Caco-2 (cell line): ENCODE measurements around the gene AZI2. TPM values are rescaled to one million over a fixed set of nuclear protein-coding genes. Genes with fewer than 3 reads are reported as not detected.

Experiments used
- BruUV-seq: library from RNA; stranded (reverse); fragments of 400-500 nt; replicated peaks from 2 replicates; lab custom pipeline; 2021; lab: Mats Ljungman, UMichigan
- CTCF ChIA-PET: fragments of 300-600 bp; sonication (Branson Sonifier 250); formaldehyde crosslinking; loops from one replicate; lab custom pipeline; 2022; ENCODE audit warnings: antibody characterized with exemption; lab: Charles Lee
- POLR2A ChIA-PET: fragments of 300-600 bp; sonication (Branson Sonifier 250); formaldehyde crosslinking; loops from one replicate; lab custom pipeline; 2022; ENCODE audit warnings: antibody characterized with exemption; lab: Charles Lee
- DNase-seq, 2 experiments: peaks; one replicate each; pipeline versions ENCODE4 v3.0.0 to v3.0.0-alpha.2; 2020 to 2022
- H3K27me3 ChIP-seq: replicated peaks from 2 replicates; pipeline ENCODE4 v1.6.0; 2011; ENCODE audit warnings: low read length; ENCODE audit not compliant: control insufficient read depth, insufficient read depth
- H3K36me3 ChIP-seq: 2 replicates; pipeline ENCODE4 v1.5.1; 2011; ENCODE audit warnings: low read length; ENCODE audit not compliant: control insufficient read depth, insufficient read depth
- H3K4me1 ChIP-seq: fragments of 250-450 bp; sonication (Bioruptor Pico); 2 replicates; pipeline ENCODE4 v1.5.1; 2020; ENCODE audit warnings: mild to moderate bottlenecking
- H3K4me3 ChIP-seq: 2 replicates; pipeline ENCODE4 v1.5.1; 2011; ENCODE audit warnings: low read depth, mild to moderate bottlenecking, control low read depth, low read length
- H3K9me3 ChIP-seq: fragments of 250-450 bp; sonication (Bioruptor Pico); 2 replicates; pipeline ENCODE4 v1.5.1; 2020; ENCODE audit warnings: mild to moderate bottlenecking, moderate library complexity
- H3K27ac Mint-ChIP-seq: one replicate; pipeline ENCODE4 v1.8.0; 2022; ENCODE audit warnings: mixed read lengths; ENCODE audit not compliant: unreplicated experiment
- H3K27me3 Mint-ChIP-seq: one replicate; pipeline ENCODE4 v1.8.0; 2022; ENCODE audit warnings: mixed read lengths; ENCODE audit not compliant: insufficient read depth, unreplicated experiment
- H3K36me3 Mint-ChIP-seq: one replicate; pipeline ENCODE4 v1.8.0; 2022; ENCODE audit warnings: mild to moderate bottlenecking, mixed read lengths; ENCODE audit not compliant: insufficient read depth, unreplicated experiment
- H3K4me1 Mint-ChIP-seq: one replicate; pipeline ENCODE4 v1.8.0; 2022; ENCODE audit warnings: low read depth, mixed read lengths; ENCODE audit not compliant: unreplicated experiment
- H3K4me3 Mint-ChIP-seq: one replicate; pipeline ENCODE4 v1.8.0; 2022; ENCODE audit warnings: mild to moderate bottlenecking, moderate library complexity, mixed read lengths; ENCODE audit not compliant: unreplicated experiment
- H3K9me3 Mint-ChIP-seq: one replicate; pipeline ENCODE4 v1.8.0; 2022; ENCODE audit warnings: mixed read lengths; ENCODE audit not compliant: unreplicated experiment
- CTCF ChIP-seq, 2 experiments: fragments of 200-600 bp in 1 of 2; IDR thresholded peaks; 1 replicate in 1 of 2; 2 replicates in 1 of 2; pipeline versions ENCODE4 v1.5.1 to v1.8.0; 2011 to 2022; ENCODE audit warnings: antibody characterized with exemption in 1 of 2, control low read depth in 1 of 2, inconsistent platforms in 1 of 2, low read depth in 1 of 2, low read length in 1 of 2, mild to moderate bottlenecking in 1 of 2, moderate library complexity in 1 of 2; ENCODE audit not compliant: insufficient read depth in 1 of 2, severe bottlenecking in 1 of 2, unreplicated experiment in 1 of 2
- intact Hi-C: fragments of 100-400 bp; cut with micrococcal nuclease; formaldehyde crosslinking; loops from one replicate; pipeline ENCODE4 v1.10.0; 2022; ENCODE audit not compliant: unreplicated experiment
- total RNA-seq: library from RNA; stranded (reverse); gene quantifications from 2 replicates; pipeline ENCODE4 v1.2.3, GENCODE V29; 2022

The AZI2 gene
- total RNA-seq, 1 experiment from 2014 or later = 57.4 TPM

- intact Hi-C loops = no loop called here
- DNase-seq = no peak
- H3K4me3 Mint-ChIP-seq = no peak overlapping the region
- Histone ChIP-seq H3K9me3 (no peaks in the 10 kb centered on the region), H3K4me3 (no peak overlapping the region), H3K27me3 (no peaks in the 10 kb centered on the region), H3K4me1 (peaks cover 1% of the 10 kb centered on the region; the same call in 1 of the 2 replicates), H3K36me3 (no peaks in the 10 kb centered on the region)
- H3K4me1 Mint-ChIP-seq = peaks cover 9% of the 10 kb centered on the region
- no peak overlapping the region for H3K27ac Mint-ChIP-seq
- no peaks in the 10 kb centered on the region for H3K27me3 Mint-ChIP-seq
- no peak for TF ChIP-seq CTCF (IDR thresholded peaks at IDR 0.05; ENCODE audit: insufficient read depth in 1 of 2, low read depth in 1 of 2, low read length in 1 of 2, severe bottlenecking in 1 of 2, unreplicated experiment in 1 of 2)
- H3K36me3 Mint-ChIP-seq = no peaks in the 10 kb centered on the region
- ChIA-PET POLR2A (no interaction called here), CTCF (no interaction called here)
- no TSS peak for BruUV-seq
- no peaks in the 10 kb centered on the region for H3K9me3 Mint-ChIP-seq
Measured at GRCh38 chr3:28316226-28316625, 32.4 kb downstream of the AZI2 start.

DNA sequence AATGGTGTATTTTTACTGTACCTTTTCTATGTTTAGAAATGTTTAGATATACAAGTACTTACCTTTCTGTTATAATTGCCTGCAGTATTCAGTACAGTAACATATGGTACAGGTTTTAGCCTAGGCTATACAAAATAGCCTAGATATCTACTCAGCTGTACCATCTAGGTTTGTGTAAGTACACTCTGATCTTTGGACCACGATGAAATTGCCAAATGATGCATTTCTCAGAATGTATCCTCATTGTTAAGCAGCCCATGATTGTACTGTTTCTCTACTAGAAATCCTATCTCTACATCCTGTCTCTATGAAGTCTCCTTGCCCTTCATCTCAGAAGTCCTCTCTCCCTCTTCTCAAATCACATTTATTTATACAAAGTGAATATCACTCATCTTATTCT lies 32.9 kb downstream of the AZI2 start:
- Histone ChIP-seq H3K4me1 (no peaks in the 10 kb centered on the region; the same call in 1 of the 2 replicates), H3K4me3 (no peak overlapping the region), H3K36me3 (no peaks in the 10 kb centered on the region), H3K9me3 (no peaks in the 10 kb centered on the region), H3K27me3 (no peaks in the 10 kb centered on the region)
- H3K4me1 Mint-ChIP-seq = peaks cover 4% of the 10 kb centered on the region
- H3K27me3 Mint-ChIP-seq = no peaks in the 10 kb centered on the region
- intact Hi-C loops = no loop called here
- H3K4me3 Mint-ChIP-seq = no peak overlapping the region
- no peak overlapping the region for H3K27ac Mint-ChIP-seq
- no peaks in the 10 kb centered on the region for H3K9me3 Mint-ChIP-seq
- TF ChIP-seq CTCF (IDR thresholded peaks at IDR 0.05; ENCODE audit: insufficient read depth in 1 of 2, low read depth in 1 of 2, low read length in 1 of 2, severe bottlenecking in 1 of 2, unreplicated experiment in 1 of 2) = no peak
- no peak for DNase-seq
- BruUV-seq = no TSS peak
- ChIA-PET CTCF (no interaction called here), POLR2A (no interaction called here)
- no peaks in the 10 kb centered on the region for H3K36me3 Mint-ChIP-seq

GRCh38 chr3:28308196-28308595 lies 40.4 kb downstream of the AZI2 start:
- Mint-ChIP-seq H3K27ac (no peak overlapping the region), H3K9me3 (no peaks in the 10 kb centered on the region), H3K4me3 (no peak overlapping the region), H3K27me3 (no peaks in the 10 kb centered on the region), H3K4me1 (no peaks in the 10 kb centered on the region), H3K36me3 (no peaks in the 10 kb centered on the region)
- H3K4me3 ChIP-seq = no peak overlapping the region
- no peaks in the 10 kb centered on the region for H3K27me3 ChIP-seq
- intact Hi-C loops = no loop called here
- no peaks in the 10 kb centered on the region for H3K9me3 ChIP-seq
- ChIA-PET POLR2A (no interaction called here), CTCF (no interaction called here)
- no peaks in the 10 kb centered on the region for H3K4me1 ChIP-seq
- H3K36me3 ChIP-seq = no peaks in the 10 kb centered on the region
- no TSS peak for BruUV-seq
- no peak for DNase-seq
- no peak for TF ChIP-seq CTCF (IDR thresholded peaks at IDR 0.05; ENCODE audit: insufficient read depth in 1 of 2, low read depth in 1 of 2, low read length in 1 of 2, severe bottlenecking in 1 of 2, unreplicated experiment in 1 of 2)
